Smooth muscle cell (in vitro differentiated cells): ENCODE results near the gene PHLDA2. TPM values are rescaled to one million over a fixed set of nuclear protein-coding genes. Genes with fewer than 3 reads are reported as not detected.
A peak's percentile ranks its signal among the peaks of the same experiment; 100 is the strongest.
"Not testable (repeated sequence)": the region's sequence is repeated elsewhere in the genome, so short reads cannot be mapped to it uniquely, and the experiment has no call there.

Source experiments
- DNase-seq: peaks from one replicate; lab custom pipeline; 2025; ENCODE audit not compliant: unreplicated experiment; lab: John Stamatoyannopoulos, UW
- H2AFZ ChIP-seq: fragments of 200-600 bp; sonication (generic); 2 replicates; pipeline ENCODE4 v1.6.0; 2016; ENCODE audit warnings: antibody characterized with exemption, low read depth, mild to moderate bottlenecking
- H3F3A ChIP-seq: fragments of 200-600 bp; sonication (generic); 2 replicates; pipeline ENCODE4 v1.6.0; 2017; ENCODE audit warnings: antibody characterized with exemption, low read depth
- H3K27ac ChIP-seq: fragments of 200-600 bp; sonication (generic); 2 replicates; pipeline ENCODE4 v1.5.1; 2016; ENCODE audit warnings: low read depth, mild to moderate bottlenecking
- H3K27me3 ChIP-seq: fragments of 200-600 bp; sonication (generic); 2 replicates; pipeline ENCODE4 v1.6.1; 2016; ENCODE audit warnings: low read depth, mild to moderate bottlenecking
- H3K36me3 ChIP-seq: fragments of 200-600 bp; sonication (generic); 2 replicates; pipeline ENCODE4 v1.5.1; 2016; ENCODE audit warnings: low read depth
- H3K4me1 ChIP-seq: fragments of 200-600 bp; sonication (generic); 2 replicates; pipeline ENCODE4 v1.5.1; 2016; ENCODE audit warnings: low read depth
- H3K4me2 ChIP-seq: fragments of 200-600 bp; sonication (generic); 2 replicates; pipeline ENCODE4 v1.6.0; 2016; ENCODE audit warnings: mild to moderate bottlenecking
- H3K4me3 ChIP-seq: fragments of 200-600 bp; sonication (generic); 2 replicates; pipeline ENCODE4 v1.5.1; 2016; ENCODE audit warnings: mild to moderate bottlenecking
- H3K79me2 ChIP-seq: fragments of 200-600 bp; sonication (generic); 2 replicates; pipeline ENCODE4 v1.6.0; 2016; ENCODE audit warnings: low read depth, mild to moderate bottlenecking
- H3K9ac ChIP-seq: fragments of 200-600 bp; sonication (generic); 2 replicates; pipeline ENCODE4 v1.6.0; 2016; ENCODE audit warnings: low read depth
- H3K9me3 ChIP-seq: fragments of 200-600 bp; sonication (generic); replicated peaks from 2 replicates; pipeline ENCODE4 v1.5.1; 2016; ENCODE audit warnings: low read depth
- H4K20me1 ChIP-seq: fragments of 200-600 bp; sonication (generic); 2 replicates; pipeline ENCODE4 v1.6.0; 2016; ENCODE audit warnings: low read depth
- WGBS: methylation state at CpG from one replicate; pipeline ENCODE4 v1.1.7; 2016; ENCODE audit warnings: low lambda C conversion rate; 5-methylcytosine and 5-hydroxymethylcytosine counted together
- polyA plus RNA-seq: library from polyadenylated mRNA; unstranded; fragments of >200 nt; fragmentation: Nextera tagmentation; extraction: Ambion mirVana; gene quantifications from 2 replicates; pipeline ENCODE4 v1.2.1, GENCODE V29; 2016
- total RNA-seq: library from RNA; depleted of rRNA; stranded (reverse); fragments of >200 nt; gene quantifications from 2 replicates; pipeline ENCODE4 v1.2.3, GENCODE V29; 2014
- TF ChIP-seq, protein P1 (sequence below): fragments of 200-600 bp; sonication (generic); IDR thresholded peaks from 2 replicates; pipeline ENCODE4 v1.5.1; 2017; ENCODE audit warnings: borderline replicate concordance, mild to moderate bottlenecking, antibody characterized with exemption; ENCODE audit not compliant: insufficient read depth, poor library complexity, severe bottlenecking

PHLDA2 gene
- total and polyA plus RNA-seq, 2 experiments from 2014 or later = 11.0 to 89.3 TPM

DNA sequence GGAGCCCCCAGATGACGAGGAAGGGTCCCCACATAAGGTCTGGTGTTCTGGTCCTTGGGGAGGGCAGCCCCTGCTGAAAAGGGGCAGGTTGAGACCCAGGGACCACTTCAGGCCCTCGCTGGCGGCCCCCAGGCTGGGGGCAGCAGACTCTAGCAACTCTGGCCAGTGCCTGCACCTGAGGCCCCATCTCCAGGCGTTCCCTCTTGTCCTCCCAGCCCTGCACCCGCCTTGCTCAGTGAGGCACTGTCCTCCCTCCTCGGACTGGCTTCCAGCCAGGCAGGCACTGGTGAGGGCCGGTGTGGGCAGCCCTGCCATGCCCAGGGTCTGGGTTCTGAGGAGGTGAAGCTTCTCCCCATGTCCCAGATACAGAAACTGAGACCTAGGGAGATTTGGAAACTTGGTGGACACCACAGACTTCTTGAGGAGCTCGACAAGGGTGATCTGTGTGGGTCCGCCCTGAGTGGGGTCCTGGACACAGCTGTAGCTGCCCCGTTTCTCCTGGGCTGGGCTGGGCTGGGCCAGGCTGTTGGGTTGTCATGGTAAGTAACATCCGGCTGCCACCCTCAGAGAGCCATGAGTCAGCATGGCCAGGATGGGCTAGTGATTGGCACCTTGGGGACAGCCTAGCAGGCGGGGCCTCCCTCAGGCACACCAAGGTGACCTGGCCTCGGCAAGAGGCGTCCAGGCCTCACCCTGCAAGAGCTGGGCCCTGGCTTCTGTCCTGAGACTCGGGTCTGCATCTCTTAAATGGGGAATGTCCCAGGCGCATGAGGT lies 11.1 kb upstream of the PHLDA2 start:
- Histone ChIP-seq H3K9me3 (no peaks in the 10 kb centered on the region), H3F3A (peaks cover 4% of the 10 kb centered on the region), H3K4me2 (no peak overlapping the region), H4K20me1 (peaks cover 23% of the 10 kb centered on the region), H3K27me3 (no peaks in the 10 kb centered on the region), H3K36me3 (no peaks in the 10 kb centered on the region), H3K4me3 (no peak overlapping the region), H3K79me2 (no peaks in the 10 kb centered on the region), H3K4me1 (peaks cover 4% of the 10 kb centered on the region), H3K9ac (no peak overlapping the region), H3K27ac (peak overlapping the region; percentile 11), H2AFZ (no peak overlapping the region)
- 84% methylated on average over 16 of the region's 16 CpGs for WGBS
- TF ChIP-seq, protein P1, sequence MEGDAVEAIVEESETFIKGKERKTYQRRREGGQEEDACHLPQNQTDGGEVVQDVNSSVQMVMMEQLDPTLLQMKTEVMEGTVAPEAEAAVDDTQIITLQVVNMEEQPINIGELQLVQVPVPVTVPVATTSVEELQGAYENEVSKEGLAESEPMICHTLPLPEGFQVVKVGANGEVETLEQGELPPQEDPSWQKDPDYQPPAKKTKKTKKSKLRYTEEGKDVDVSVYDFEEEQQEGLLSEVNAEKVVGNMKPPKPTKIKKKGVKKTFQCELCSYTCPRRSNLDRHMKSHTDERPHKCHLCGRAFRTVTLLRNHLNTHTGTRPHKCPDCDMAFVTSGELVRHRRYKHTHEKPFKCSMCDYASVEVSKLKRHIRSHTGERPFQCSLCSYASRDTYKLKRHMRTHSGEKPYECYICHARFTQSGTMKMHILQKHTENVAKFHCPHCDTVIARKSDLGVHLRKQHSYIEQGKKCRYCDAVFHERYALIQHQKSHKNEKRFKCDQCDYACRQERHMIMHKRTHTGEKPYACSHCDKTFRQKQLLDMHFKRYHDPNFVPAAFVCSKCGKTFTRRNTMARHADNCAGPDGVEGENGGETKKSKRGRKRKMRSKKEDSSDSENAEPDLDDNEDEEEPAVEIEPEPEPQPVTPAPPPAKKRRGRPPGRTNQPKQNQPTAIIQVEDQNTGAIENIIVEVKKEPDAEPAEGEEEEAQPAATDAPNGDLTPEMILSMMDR = no peak
- no peak for DNase-seq

DNA sequence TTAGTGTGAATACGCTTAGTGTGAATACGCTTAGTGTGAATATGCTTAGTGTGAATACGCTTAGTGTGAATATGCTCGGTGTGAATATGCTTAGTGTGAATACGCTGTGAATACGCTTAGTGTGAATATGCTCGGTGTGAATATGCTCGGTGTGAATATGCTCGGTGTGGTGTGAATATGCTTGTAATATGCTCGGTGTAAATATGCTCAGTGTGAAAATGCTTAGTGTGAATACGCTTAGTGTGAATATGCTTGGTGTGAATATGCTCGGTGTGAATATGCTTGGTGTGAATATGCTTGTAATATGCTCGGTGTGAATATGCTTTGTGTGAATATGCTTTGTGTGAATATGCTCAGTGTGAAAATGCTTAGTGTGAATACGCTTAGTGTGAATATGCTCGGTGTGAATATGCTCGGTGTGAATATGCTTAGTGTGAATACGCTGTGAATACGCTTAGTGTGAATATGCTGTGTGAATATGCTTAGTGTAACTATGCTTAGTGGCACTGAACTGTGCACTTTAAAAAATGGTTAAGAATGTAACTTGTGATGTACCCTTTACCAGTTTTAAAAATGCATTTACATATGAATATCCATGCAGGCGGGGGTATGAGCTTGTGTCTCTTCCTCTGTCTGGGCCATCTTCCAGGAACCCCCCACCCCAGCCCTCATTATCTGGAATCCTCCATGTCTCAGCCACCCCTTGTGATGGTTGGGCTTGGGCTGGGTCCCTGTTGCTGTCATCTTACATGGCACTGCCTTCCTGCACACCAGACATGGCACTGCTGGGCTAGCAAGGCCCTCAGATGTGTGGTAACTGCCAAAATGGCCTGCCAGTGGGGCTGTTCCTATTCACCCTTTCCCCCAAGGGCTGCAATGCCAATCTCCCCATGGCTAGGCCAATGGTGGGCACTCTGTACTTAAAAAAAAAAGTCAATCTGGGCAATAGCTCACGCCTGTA lies 9.5 kb upstream of the PHLDA2 start:
- WGBS = 84% methylated on average over 14 of the region's 20 CpGs
- not testable (repeated sequence) for H3K9me3 ChIP-seq, H4K20me1 ChIP-seq, H3F3A ChIP-seq, DNase-seq, H3K4me3 ChIP-seq, H3K4me2 ChIP-seq, H3K4me1 ChIP-seq, H2AFZ ChIP-seq, H3K27ac ChIP-seq, H3K27me3 ChIP-seq, H3K79me2 ChIP-seq, H3K9ac ChIP-seq, H3K36me3 ChIP-seq

DNA sequence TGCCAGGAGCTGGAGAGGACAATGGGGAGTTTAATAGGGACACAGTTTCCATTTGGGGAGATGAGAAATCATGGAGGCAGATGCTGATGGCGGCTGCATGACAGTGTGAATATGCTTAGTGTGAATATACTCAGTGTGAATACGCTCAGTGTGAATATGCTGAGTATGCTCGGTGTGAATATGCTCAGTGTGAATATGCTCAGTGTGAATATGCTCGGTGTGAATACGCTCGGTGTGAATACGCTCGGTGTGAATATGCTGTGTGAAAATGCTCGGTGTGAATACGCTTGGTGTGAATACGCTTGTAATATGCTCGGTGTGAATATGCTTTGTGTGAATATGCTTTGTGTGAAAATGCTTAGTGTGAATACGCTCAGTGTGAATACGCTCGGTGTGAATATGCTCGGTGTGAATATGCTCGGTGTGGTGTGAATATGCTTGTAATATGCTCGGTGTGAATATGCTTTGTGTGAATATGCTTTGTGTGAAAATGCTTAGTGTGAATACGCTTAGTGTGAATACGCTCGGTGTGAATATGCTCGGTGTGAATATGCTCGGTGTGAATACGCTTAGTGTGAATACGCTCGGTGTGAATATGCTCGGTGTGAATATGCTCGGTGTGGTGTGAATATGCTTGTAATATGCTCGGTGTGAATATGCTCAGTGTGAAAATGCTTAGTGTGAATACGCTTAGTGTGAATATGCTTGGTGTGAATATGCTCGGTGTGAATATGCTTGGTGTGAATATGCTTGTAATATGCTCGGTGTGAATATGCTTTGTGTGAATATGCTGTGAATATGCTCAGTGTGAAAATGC lies 8.6 kb upstream of the PHLDA2 start:
- H3K9me3 ChIP-seq, H3F3A ChIP-seq, H3K27me3 ChIP-seq, H3K4me1 ChIP-seq, DNase-seq, H3K9ac ChIP-seq, H3K4me2 ChIP-seq, H3K4me3 ChIP-seq, H3K36me3 ChIP-seq, H3K79me2 ChIP-seq, H4K20me1 ChIP-seq, H2AFZ ChIP-seq, H3K27ac ChIP-seq: not testable (repeated sequence)
- 87% methylated on average over 31 of the region's 32 CpGs for WGBS

DNA sequence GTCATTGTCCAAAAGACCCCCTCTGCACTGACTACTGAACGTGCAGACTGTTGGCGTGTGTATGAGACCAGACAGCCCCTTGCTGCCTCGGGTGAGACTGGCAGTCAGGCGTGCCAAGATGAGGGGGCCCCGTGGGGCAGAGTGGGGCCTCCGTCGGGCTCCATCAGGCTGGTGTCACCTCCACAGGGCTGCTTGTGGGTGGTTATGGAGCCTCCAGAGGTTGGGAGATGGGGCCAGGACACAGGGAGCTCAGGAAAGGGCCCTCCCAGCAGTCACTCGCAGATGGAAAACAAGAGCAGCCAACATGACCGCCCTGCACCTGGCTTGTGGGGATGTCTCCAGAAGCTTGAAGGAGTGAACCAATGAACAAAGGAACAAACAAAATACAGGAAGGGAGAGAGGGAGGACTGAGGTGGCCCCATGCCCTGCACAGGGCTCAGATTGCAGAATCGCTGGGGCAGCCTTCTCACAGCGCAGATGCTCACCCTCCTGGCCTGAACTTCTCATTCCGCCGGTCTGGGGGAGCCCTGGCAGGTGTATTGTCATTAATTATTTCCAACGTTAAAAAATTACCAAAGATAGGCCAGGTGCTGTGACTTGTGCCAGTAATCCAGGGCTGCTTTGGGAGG lies 5.5 kb upstream of the PHLDA2 start:
- Histone ChIP-seq H3K4me3 (no peak overlapping the region), H3K27ac (no peak overlapping the region), H3K36me3 (no peaks in the 10 kb centered on the region), H3K9ac (no peak overlapping the region), H3K9me3 (no peaks in the 10 kb centered on the region), H3K79me2 (no peaks in the 10 kb centered on the region), H3K4me1 (no peaks in the 10 kb centered on the region), H2AFZ (no peak overlapping the region), H3F3A (no peaks in the 10 kb centered on the region), H3K27me3 (no peaks in the 10 kb centered on the region), H4K20me1 (no peaks in the 10 kb centered on the region), H3K4me2 (no peak overlapping the region)
- TF ChIP-seq, protein P1 = no peak
- DNase-seq = no peak
- WGBS = 94% methylated on average over 14 of the region's 14 CpGs
